ENCODE results near the gene CD320. TPM values are rescaled to one million over a fixed set of nuclear protein-coding genes. Genes with fewer than 3 reads are reported as not detected.

CD320 gene
- total RNA-seq, 2 donors from 2014 or later = 21.1 to 27.4 TPM

- ATAC-seq (no peak), DNase-seq (no peak)
Observed at GRCh38 chr19:8338835-8339234, 30.7 kb upstream of the CD320 start.

DNA sequence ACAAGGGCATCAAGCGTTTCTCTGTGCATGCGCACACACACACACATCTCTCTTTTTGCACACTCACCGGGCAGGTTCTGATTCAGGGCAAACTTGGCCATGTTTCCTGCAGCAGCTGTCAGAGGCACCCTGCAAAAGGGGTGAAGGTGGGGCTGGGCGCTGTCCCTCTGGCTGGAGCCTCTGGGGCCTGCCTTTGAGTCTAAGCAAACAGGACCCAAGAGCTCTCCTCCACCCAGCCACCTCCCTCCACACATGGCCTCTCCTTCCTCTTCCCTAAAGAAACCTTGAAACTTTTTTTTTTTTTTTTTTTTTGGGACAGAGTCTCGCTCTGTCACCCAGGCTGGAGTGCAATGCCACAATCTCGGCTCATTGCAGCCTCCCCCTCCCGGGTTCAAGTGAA, 29.6 kb upstream of the CD320 start:
- Mint-ChIP-seq H3K4me3 (no peak overlapping the region), H3K27ac (no peak overlapping the region), H3K4me1 (peaks cover 4% of the 10 kb centered on the region), H3K36me3 (ENCODE audit: low read depth) (no peaks in the 10 kb centered on the region), H3K27me3 (peaks cover 20% of the 10 kb centered on the region)
- no peak for ATAC-seq
- no peak for DNase-seq
- H3K9me3 ChIP-seq (ENCODE audit: control insufficient read depth, low read length, poor library complexity, severe bottlenecking) = no peaks in the 10 kb centered on the region

More at GRCh38 chr19:8338835-8339234, 30.7 kb upstream of the CD320 start:
- peaks cover 20% of the 10 kb centered on the region for H3K27me3 Mint-ChIP-seq
- no peaks in the 10 kb centered on the region for H3K36me3 Mint-ChIP-seq (ENCODE audit: low read depth)
- no peaks in the 10 kb centered on the region for H3K9me3 ChIP-seq (ENCODE audit: control insufficient read depth, low read length, poor library complexity, severe bottlenecking)
- no peak overlapping the region for H3K27ac Mint-ChIP-seq
- H3K4me3 Mint-ChIP-seq = no peak overlapping the region
- H3K4me1 Mint-ChIP-seq = peaks cover 12% of the 10 kb centered on the region

DNA sequence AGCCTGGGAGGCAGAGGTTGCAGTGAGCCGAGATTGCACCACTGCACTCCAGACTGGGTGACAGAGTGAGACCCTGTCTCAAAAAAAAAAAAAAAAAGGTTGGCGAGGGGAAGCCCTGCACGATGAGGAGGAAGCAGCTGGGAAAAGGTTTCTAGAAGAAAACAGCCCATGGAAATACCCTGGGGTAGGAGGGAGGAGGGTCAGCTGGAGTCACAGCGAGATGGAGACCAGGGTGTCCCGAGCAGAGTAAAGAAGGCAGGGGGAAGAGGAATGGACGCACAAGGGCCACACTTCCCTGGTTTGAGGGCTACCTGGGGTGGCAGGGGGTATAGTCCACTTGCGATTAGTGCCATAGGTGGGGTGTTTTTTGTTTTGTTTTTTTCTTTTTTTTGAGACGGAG, 28.5 kb upstream of the CD320 start:
- H3K27me3 Mint-ChIP-seq = peaks cover 20% of the 10 kb centered on the region
- no peaks in the 10 kb centered on the region for H3K9me3 ChIP-seq (ENCODE audit: control insufficient read depth, low read length, poor library complexity, severe bottlenecking)
- H3K36me3 Mint-ChIP-seq (ENCODE audit: low read depth) = no peaks in the 10 kb centered on the region
- peaks cover 4% of the 10 kb centered on the region for H3K4me1 Mint-ChIP-seq
- ATAC-seq (no peak), DNase-seq (no peak)
- H3K4me3 Mint-ChIP-seq = peak overlapping the region; percentile 12
- no peak overlapping the region for H3K27ac Mint-ChIP-seq

DNA sequence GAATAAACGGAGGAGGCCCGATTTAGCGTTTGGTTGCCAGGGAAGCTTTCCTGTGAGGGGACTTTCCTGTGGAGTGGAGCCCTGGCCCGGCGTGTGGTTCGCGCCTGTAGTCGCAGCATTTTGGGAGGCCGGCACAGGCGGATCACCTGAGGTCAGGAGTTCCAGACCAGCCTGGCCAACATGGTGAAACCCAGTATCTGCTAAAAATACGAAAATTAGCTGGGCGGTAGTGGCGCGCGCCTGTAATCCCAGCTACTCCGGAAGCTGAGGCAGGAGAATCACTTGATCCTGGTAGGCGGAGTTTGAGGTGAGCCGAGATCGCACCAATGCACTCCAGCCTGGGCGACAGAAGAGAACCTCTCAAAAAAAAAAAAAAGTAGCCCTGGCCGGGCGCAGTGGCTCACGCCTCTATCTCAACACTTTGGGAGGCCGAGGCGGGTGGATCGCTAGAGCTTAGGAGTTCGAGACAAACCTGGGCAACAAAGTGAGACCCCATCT, 28.0 kb upstream of the CD320 start:
- Mint-ChIP-seq H3K4me3 (peak overlapping the region; percentile 36), H3K36me3 (ENCODE audit: low read depth) (no peaks in the 10 kb centered on the region), H3K27ac (no peak overlapping the region), H3K27me3 (peaks cover 20% of the 10 kb centered on the region), H3K4me1 (peaks cover 4% of the 10 kb centered on the region)
- no peak for ATAC-seq
- DNase-seq = no peak
- no peaks in the 10 kb centered on the region for H3K9me3 ChIP-seq (ENCODE audit: control insufficient read depth, low read length, poor library complexity, severe bottlenecking)

- no peak for DNase-seq
- H3K36me3 Mint-ChIP-seq (ENCODE audit: low read depth) = no peaks in the 10 kb centered on the region
- H3K27ac Mint-ChIP-seq = no peak overlapping the region
- H3K4me1 Mint-ChIP-seq = peaks cover 4% of the 10 kb centered on the region
- peaks cover 15% of the 10 kb centered on the region for H3K27me3 Mint-ChIP-seq
- no peaks in the 10 kb centered on the region for H3K9me3 ChIP-seq (ENCODE audit: control insufficient read depth, low read length, poor library complexity, severe bottlenecking)
- ATAC-seq = peak; percentile 69
- peak overlapping the region; percentile 36 for H3K4me3 Mint-ChIP-seq
Observed at GRCh38 chr19:8335343-8336071, 27.3 kb upstream of the CD320 start.

DNA sequence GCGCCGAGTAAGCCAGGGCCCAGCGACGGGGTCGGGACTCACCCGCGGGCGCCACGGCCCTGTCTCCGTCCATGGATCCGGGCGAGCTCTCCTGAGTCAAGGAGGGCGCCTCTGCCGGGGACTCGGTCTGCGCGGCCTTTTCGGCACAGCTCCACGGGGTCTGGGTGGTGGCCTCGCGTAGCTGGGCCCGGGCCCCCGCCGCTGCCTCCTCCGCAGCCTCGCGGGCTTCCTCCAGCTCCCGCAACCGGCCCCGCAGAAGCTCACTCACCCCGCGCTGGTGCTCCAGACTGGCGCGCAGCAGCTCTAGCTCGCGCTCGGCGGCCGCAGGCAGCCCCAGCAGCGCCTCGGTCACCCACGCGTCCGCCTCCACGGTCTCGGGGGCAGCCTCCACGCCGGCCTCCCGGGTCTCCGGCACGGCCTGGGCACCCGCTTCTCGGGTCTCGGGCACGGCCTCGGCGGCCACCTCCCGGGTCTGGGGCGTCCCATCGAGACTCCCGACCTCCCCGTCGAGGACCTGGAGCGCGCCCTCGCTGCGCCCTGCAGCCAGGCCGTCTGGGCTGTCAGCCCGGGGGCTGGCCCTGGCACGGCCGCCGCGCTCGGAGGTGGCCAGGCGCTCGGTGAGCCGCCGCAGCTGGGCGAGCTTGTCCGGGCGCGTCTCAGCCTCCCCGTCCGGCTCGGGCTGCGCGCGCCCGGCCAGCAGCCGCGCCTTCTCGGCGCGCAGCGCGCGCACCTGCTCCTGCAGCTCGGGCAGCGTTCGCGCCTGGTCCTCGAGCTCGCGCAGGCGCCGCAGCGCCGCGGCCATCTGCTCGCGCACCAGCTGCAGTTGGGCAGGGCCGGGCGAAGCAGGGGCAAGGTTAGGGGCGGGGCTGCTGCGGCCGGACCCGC, 26.5 kb upstream of the CD320 start:
- no peaks in the 10 kb centered on the region for H3K36me3 Mint-ChIP-seq (ENCODE audit: low read depth)
- H3K9me3 ChIP-seq (ENCODE audit: control insufficient read depth, low read length, poor library complexity, severe bottlenecking) = no peaks in the 10 kb centered on the region
- H3K27ac Mint-ChIP-seq = no peak overlapping the region
- H3K27me3 Mint-ChIP-seq = peaks cover 12% of the 10 kb centered on the region
- H3K4me3 Mint-ChIP-seq = no peak overlapping the region
- H3K4me1 Mint-ChIP-seq = peaks cover 6% of the 10 kb centered on the region
- no peak for DNase-seq
- peak; percentile 23 for ATAC-seq

DNA sequence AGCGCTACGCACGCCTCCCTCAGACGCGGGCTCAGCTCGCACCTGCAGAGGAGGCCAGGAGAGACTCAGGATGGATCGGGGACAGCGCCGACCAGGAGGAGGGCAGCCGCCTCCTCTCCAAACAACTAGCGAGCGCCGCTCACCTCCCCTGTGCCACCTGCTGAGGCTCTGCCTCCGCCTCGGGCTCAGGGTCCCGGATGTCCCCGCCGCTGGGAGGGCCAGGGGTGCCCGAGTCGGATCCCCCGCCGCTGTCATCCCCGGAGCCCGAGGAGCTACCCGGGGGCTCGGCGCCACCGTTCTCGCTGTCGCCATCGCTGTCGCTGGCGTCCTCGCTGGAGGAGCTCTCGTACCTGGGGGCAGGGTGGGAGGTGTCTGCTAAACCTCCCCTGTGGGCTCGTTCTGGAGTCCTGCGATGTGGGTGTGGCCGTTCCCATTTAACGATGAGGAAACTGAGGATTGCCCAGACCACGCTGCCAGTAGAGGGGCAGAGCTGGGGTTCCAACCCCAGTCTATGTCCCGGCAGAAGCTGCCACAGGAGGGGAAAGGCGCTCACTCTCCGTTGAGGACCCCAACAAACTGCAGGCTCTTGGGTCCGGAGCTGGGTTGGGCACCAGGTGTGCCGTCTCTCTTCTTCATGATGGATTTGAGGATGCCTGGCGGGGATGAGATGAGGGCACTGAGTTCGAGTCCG, 25.8 kb upstream of the CD320 start:
- H3K9me3 ChIP-seq (ENCODE audit: control insufficient read depth, low read length, poor library complexity, severe bottlenecking) = no peaks in the 10 kb centered on the region
- Mint-ChIP-seq H3K27me3 (peaks cover 12% of the 10 kb centered on the region), H3K4me1 (peaks cover 7% of the 10 kb centered on the region), H3K4me3 (peak overlapping the region; percentile 39), H3K36me3 (ENCODE audit: low read depth) (no peaks in the 10 kb centered on the region), H3K27ac (no peak overlapping the region)
- ATAC-seq (no peak), DNase-seq (no peak)

GRCh38 chr19:8332976-8333766, 25.0 kb upstream of the CD320 start:
- peak overlapping the region; percentile 39 for H3K4me3 Mint-ChIP-seq
- H3K4me1 Mint-ChIP-seq = peaks cover 7% of the 10 kb centered on the region
- H3K27ac Mint-ChIP-seq = no peak overlapping the region
- H3K27me3 Mint-ChIP-seq = peaks cover 10% of the 10 kb centered on the region
- H3K9me3 ChIP-seq (ENCODE audit: control insufficient read depth, low read length, poor library complexity, severe bottlenecking) = no peaks in the 10 kb centered on the region
- ATAC-seq (no peak), DNase-seq (no peak)
- H3K36me3 Mint-ChIP-seq (ENCODE audit: low read depth) = no peaks in the 10 kb centered on the region

GRCh38 chr19:8331263-8331845, 23.2 kb upstream of the CD320 start:
- ATAC-seq = no peak
- no peak overlapping the region for H3K27ac Mint-ChIP-seq
- H3K4me1 Mint-ChIP-seq = peaks cover 5% of the 10 kb centered on the region

DNA sequence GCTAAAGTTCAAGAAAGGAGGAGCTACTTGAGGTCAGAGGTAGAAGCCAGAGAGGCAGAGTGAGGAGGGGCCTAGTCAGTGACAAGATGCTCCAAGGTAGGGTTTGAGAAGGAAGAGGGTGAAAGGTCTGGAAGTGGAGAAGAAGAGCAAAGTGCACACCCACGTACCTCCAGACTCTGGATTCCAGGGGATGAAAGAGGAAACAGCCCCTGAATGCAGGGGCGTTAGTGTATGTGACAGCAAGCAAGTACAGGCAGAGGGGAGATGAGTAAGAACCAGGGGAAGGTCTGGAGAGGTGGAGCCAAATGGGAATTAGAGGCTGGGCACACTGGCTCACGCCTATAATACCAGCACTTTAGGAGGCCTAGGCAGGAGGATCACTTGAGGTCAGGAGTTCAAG, 21.8 kb upstream of the CD320 start:
- no peak for ATAC-seq
- Mint-ChIP-seq H3K27me3 (no peaks in the 10 kb centered on the region), H3K4me1 (peaks cover 3% of the 10 kb centered on the region), H3K36me3 (ENCODE audit: low read depth) (peaks cover 3% of the 10 kb centered on the region), H3K4me3 (no peak overlapping the region), H3K27ac (no peak overlapping the region)
- H3K9me3 ChIP-seq (ENCODE audit: control insufficient read depth, low read length, poor library complexity, severe bottlenecking) = no peaks in the 10 kb centered on the region
- DNase-seq = no peak

More at GRCh38 chr19:8331263-8331845, 23.2 kb upstream of the CD320 start:
- Mint-ChIP-seq H3K27me3 (no peaks in the 10 kb centered on the region), H3K36me3 (ENCODE audit: low read depth) (peaks cover 3% of the 10 kb centered on the region), H3K4me3 (no peak overlapping the region)
- no peak for DNase-seq
- H3K9me3 ChIP-seq (ENCODE audit: control insufficient read depth, low read length, poor library complexity, severe bottlenecking) = no peaks in the 10 kb centered on the region

DNA sequence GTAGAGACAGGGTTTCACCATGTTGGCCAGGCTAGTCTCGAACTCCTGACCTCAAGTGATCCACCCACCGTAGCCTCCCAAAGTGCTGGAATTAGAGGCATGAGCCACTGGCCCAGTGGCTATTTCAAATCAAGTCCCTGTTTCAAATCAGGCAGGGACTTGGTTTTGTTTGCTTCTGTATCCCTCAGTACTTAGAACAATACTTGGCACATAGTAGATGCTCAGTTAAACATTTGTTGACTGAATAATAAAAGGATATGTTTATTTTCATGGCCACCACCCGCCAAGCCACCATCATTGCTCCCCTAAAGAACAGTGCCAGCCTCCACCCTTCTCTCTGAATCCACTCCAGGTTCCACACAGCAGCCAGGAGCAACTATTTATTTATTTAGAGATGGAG, 17.3 kb upstream of the CD320 start:
- peak overlapping the region; percentile 19 for H3K27ac Mint-ChIP-seq
- DNase-seq (no peak), ATAC-seq (no peak)
- H3K4me1 Mint-ChIP-seq = peaks cover 18% of the 10 kb centered on the region
- no peaks in the 10 kb centered on the region for H3K27me3 Mint-ChIP-seq
- no peak overlapping the region for H3K4me3 Mint-ChIP-seq
- H3K36me3 Mint-ChIP-seq (ENCODE audit: low read depth) = peaks cover 3% of the 10 kb centered on the region
- H3K9me3 ChIP-seq (ENCODE audit: control insufficient read depth, low read length, poor library complexity, severe bottlenecking) = no peaks in the 10 kb centered on the region
